Measurements from ENCODE around the gene TEX29.

TEX29 gene

DNA sequence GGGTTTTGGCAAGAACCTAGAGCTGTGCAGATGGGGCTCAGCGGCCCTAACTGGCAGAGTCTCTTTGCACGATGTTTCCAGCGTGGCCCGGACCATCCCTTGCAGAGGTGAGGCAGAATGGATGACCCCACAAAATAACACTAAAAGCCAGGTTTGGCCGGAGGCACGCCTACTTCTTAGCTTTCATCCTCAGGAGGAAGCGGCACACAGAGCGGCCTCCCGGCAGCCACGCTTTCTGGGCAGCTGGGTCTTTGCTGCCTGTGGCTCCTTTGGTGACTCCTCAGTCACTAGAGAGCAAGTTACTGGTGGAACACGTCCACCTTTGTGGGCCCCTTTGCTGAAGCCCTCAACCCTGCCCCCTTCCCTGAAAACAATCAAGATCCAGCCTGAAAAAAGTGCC, 25.2 kb downstream of the TEX29 start:
- Histone ChIP-seq H3K9ac (ENCODE audit: low read length) (no peak overlapping the region), H3K4me3 (ENCODE audit: low read length) (no peak overlapping the region), H3K9me3 (replicated peaks; ENCODE audit: insufficient read depth, low read length) (no peaks in the 10 kb centered on the region), H3K36me3 (replicated peaks; ENCODE audit: insufficient read depth, low read length) (no peaks in the 10 kb centered on the region), H3K9me2 (replicated peaks; ENCODE audit: insufficient read depth, low read length) (no peaks in the 10 kb centered on the region), H3K27ac (ENCODE audit: low read length) (no peak overlapping the region), H3F3A (ENCODE audit: insufficient read depth, low read length) (no peaks in the 10 kb centered on the region), H3K4me2 (ENCODE audit: low read depth, low read length) (no peak overlapping the region), H4K20me1 (ENCODE audit: insufficient read depth, low read length) (no peaks in the 10 kb centered on the region), H3K4me1 (ENCODE audit: low read length) (no peaks in the 10 kb centered on the region), H2AFZ (ENCODE audit: low read length) (no peak overlapping the region), H3K27me3 (replicated peaks; ENCODE audit: insufficient read depth, low read length) (no peaks in the 10 kb centered on the region), H3K79me2 (ENCODE audit: low read length) (no peaks in the 10 kb centered on the region)
- DNase-seq = no peak
- TF ChIP-seq CTCF (IDR thresholded peaks at IDR 0.05; ENCODE audit: low read length) (no peak), EZH2phosphoT487 (IDR thresholded peaks at IDR 0.05; ENCODE audit: low read length) (no peak), EZH2 (optimal IDR thresholded peaks at IDR 0.05; ENCODE audit: low read depth, low read length) (no peak)

DNA sequence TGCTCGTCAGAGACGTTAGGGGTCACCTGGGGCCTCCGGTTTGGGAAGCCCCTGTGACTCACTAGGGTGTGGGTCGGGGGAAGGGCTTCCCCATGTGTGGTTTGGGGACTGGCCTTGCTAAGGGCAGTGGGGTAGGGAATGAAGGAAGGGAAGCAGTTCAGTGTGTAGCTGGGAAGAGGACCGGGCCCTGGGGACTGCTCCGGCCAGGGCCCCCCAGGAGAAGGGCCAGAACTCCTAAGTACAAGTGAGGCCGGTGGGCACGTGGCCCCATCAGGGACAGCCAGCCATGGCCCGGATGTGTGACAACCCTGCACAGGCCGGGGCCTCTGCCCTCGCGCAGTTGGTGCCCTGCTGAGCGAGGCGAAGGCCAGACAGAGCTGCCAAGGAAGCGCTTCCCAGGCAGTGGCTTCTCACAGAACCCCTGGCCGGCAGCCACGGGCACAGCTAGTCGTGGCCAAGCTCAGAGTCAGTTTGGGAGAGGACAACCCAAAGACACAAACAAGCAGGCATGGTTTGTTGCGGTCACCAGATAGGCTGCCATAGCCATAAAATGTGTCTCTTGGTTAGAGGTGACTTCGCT, 25.7 kb downstream of the TEX29 start:
- H3K9me3 ChIP-seq (replicated peaks; ENCODE audit: insufficient read depth, low read length) = no peaks in the 10 kb centered on the region
- no peaks in the 10 kb centered on the region for H3F3A ChIP-seq (ENCODE audit: insufficient read depth, low read length)
- DNase-seq = no peak
- no peak overlapping the region for H3K27ac ChIP-seq (ENCODE audit: low read length)
- no peaks in the 10 kb centered on the region for H3K4me1 ChIP-seq (ENCODE audit: low read length)
- no peak overlapping the region for H3K4me2 ChIP-seq (ENCODE audit: low read depth, low read length)
- H3K9me2 ChIP-seq (replicated peaks; ENCODE audit: insufficient read depth, low read length) = no peaks in the 10 kb centered on the region
- H3K27me3 ChIP-seq (replicated peaks; ENCODE audit: insufficient read depth, low read length) = no peaks in the 10 kb centered on the region
- H3K4me3 ChIP-seq (ENCODE audit: low read length) = no peak overlapping the region
- H3K79me2 ChIP-seq (ENCODE audit: low read length) = no peaks in the 10 kb centered on the region
- no peak overlapping the region for H3K9ac ChIP-seq (ENCODE audit: low read length)
- TF ChIP-seq EZH2 (optimal IDR thresholded peaks at IDR 0.05; ENCODE audit: low read depth, low read length) = no peak
- TF ChIP-seq EZH2phosphoT487 (IDR thresholded peaks at IDR 0.05; ENCODE audit: low read length) = no peak
- no peak for TF ChIP-seq CTCF (IDR thresholded peaks at IDR 0.05; ENCODE audit: low read length)
- H2AFZ ChIP-seq (ENCODE audit: low read length) = no peak overlapping the region
- no peaks in the 10 kb centered on the region for H4K20me1 ChIP-seq (ENCODE audit: insufficient read depth, low read length)
- H3K36me3 ChIP-seq (replicated peaks; ENCODE audit: insufficient read depth, low read length) = no peaks in the 10 kb centered on the region

GRCh38 chr13:111347438-111347837, 27.0 kb downstream of the TEX29 start:
- no peaks in the 10 kb centered on the region for H3F3A ChIP-seq (ENCODE audit: insufficient read depth, low read length)
- no peaks in the 10 kb centered on the region for H3K36me3 ChIP-seq (replicated peaks; ENCODE audit: insufficient read depth, low read length)
- no peaks in the 10 kb centered on the region for H3K9me2 ChIP-seq (replicated peaks; ENCODE audit: insufficient read depth, low read length)
- H3K4me1 ChIP-seq (ENCODE audit: low read length) = no peaks in the 10 kb centered on the region
- no peak overlapping the region for H3K9ac ChIP-seq (ENCODE audit: low read length)
- TF ChIP-seq EZH2 (optimal IDR thresholded peaks at IDR 0.05; ENCODE audit: low read depth, low read length) (no peak), EZH2phosphoT487 (IDR thresholded peaks at IDR 0.05; ENCODE audit: low read length) (no peak), CTCF (IDR thresholded peaks at IDR 0.05; ENCODE audit: low read length) (no peak)
- H3K79me2 ChIP-seq (ENCODE audit: low read length) = no peaks in the 10 kb centered on the region
- no peaks in the 10 kb centered on the region for H3K9me3 ChIP-seq (replicated peaks; ENCODE audit: insufficient read depth, low read length)
- no peak overlapping the region for H3K27ac ChIP-seq (ENCODE audit: low read length)
- H3K27me3 ChIP-seq (replicated peaks; ENCODE audit: insufficient read depth, low read length) = no peaks in the 10 kb centered on the region
- H4K20me1 ChIP-seq (ENCODE audit: insufficient read depth, low read length) = no peaks in the 10 kb centered on the region
- H3K4me2 ChIP-seq (ENCODE audit: low read depth, low read length) = no peak overlapping the region
- H3K4me3 ChIP-seq (ENCODE audit: low read length) = no peak overlapping the region
- no peak overlapping the region for H2AFZ ChIP-seq (ENCODE audit: low read length)
- no peak for DNase-seq

Data from MM.1S (cell line).